ENCODE results near the gene DNAJA2. TPM values are rescaled to one million over a fixed set of nuclear protein-coding genes. Genes with fewer than 3 reads are reported as not detected.
A peak's percentile ranks its signal among the peaks of the same experiment; 100 is the strongest.

The DNAJA2 gene
- total and polyA plus RNA-seq, 9 of the 15 experiments (the other 6 are each of a cell fraction or from before 2014, with no cell fraction given) = 24.1 to 75.9 (median 50.7) TPM

DNA sequence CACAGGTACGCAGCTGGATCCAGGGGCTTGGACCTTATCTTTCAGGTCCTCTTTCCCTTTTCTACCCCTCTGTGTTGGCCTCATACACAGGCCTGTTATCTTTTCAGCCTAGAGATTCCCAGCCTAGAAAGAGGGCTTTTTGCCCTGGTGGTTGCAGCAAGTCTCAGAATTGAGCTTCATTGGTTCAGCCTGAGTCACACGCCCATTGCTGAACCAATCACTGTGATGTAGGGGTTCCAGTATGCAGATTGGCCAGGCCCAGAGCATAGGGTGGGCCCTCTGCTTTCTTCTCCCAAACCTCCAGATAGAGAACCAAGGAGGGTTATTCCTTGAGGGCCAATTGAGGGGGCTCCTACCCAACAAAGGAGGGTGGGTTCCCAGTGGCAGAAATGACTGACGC lies 56.5 kb downstream of the DNAJA2 start (continued):
- TF ChIP-seq ZNF224 (CRISPR knock-in tag; IDR thresholded peaks at IDR 0.05) (no peak), ZNF165 (CRISPR knock-in tag; IDR thresholded peaks at IDR 0.05; ENCODE audit: borderline replicate concordance) (no peak), REST (IDR thresholded peaks at IDR 0.05; ENCODE audit: borderline replicate concordance) (0 out of 2 replicates have a peak, but pooled peaks have one; percentile 4), REST (CRISPR knock-in tag; IDR thresholded peaks at IDR 0.05; ENCODE audit: low read depth) (no peak), USF2 (CRISPR knock-in tag; IDR thresholded peaks at IDR 0.05) (peak; percentile 84)
